HG03025 (cell line): ENCODE measurements around the gene ZEB1.
"Not testable (repeated sequence)": the region's sequence is repeated elsewhere in the genome, so short reads cannot be mapped to it uniquely, and the experiment has no call there.

ENCODE experiments used
- ATAC-seq: cut with Tn5 transposase; IDR thresholded peaks from one replicate; pipeline ENCODE4 v1.9.1; 2021; ENCODE audit warnings: mild to moderate bottlenecking, moderate library complexity; ENCODE audit not compliant: unreplicated experiment, low FRiP score

The ZEB1 gene

DNA sequence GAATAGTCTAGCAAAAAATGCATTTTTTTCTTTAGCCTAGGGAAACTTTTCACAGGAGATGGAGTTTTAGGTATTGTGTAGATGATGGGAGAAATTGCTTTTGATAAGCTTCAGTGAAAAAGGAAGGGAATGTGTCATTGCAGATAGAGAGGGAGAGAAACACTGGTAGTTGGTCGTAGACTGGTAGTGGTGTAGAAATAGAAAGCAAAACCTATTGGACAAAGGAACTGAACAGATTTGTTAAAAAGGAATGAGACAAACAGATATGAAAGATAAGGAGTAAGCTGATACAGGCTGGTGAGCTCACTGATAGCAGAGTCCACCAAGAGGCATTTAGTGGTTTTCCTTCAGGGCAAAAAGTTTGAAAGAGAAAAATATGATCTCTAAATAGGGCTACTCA lies 94.3 kb downstream of the ZEB1 start:
- ATAC-seq: no peak

DNA sequence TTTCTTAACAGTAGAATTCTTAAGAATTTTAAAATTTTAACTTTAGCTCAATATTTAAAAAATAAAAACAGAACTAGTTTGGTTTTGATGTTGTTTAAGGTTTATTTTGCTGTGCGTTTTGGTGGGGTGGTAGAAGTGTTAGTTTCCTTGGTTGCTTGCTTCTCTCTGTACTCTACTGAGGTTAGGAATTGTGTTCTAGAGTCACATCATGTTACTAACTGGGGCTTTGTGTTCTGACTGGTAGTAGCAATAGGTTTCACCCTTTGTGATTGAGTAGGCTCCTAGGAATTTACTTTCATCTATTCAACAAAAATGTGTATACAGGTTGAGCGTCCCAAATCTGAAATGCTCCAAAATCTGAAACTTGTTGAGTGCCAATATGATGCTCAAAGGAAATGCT lies 99.5 kb downstream of the ZEB1 start:
- no peak for ATAC-seq

DNA sequence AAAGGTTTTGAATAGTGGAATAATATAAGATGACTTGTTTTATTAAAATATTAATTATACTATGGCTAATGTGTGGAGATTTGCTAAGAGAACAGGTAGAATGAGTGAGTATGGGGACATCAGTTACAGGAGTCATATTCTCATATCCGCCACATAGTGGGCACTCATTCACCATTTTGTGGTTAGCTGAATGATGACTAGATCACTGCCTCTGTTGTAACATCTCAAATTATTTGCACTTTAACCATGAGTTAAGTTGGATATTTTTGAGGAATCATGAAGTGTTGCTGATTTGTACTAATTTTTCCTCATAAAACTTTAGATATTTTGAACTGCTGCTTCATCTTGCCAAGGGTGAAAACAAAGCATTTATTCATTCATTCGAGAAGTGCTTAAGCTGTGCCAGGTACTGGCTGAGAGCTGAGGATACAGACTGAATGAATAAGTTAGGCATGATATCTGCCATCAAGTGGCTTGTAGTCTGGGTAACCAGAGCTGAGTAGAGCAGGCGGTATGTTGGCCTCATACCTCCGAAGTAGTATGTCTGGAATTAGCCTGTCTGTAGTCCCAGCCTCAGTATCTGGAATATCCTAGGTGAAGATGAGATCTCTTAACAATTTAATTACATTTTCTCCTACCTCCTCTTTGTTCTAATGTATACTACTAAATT lies 100.5 kb downstream of the ZEB1 start:
- ATAC-seq: no peak

DNA sequence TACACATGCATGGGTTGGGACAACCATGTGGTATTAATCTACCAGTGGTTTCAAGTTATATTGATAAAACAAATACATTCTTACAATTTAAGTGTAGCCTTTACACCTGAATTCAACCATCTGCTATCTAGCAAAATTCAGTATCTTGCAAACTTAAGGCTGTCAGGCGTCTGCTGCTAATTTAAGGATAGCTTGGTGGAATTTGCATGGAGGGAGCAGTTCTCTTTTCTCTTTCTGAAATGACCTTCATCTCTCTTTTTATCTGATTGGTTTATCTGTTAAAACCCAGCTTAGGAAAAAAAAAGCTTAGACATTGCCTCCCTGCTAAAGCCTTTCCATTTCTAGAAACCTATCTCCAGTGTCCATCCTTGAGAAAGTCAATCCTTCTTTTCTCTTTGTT lies 102.3 kb downstream of the ZEB1 start:
- ATAC-seq: no peak

DNA sequence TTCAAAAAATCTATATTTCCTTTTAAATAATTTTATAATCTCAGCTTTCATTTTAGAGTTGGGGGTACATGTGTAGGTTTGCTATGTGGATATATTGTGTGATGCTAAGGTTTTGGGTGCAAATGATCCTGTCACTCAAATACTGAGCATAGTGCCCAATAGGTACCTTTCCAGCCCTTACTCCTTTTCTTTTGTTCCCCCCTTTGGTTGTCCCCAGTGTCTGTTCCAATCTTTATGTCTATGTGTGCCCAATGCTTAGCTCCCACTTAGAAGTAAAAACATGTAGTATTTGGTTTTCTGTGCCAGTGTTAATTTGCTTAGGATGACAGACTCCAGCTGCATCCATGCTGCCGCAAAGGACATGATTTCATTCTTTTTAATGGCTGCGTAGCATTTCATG lies 103.6 kb downstream of the ZEB1 start:
- no peak for ATAC-seq

DNA sequence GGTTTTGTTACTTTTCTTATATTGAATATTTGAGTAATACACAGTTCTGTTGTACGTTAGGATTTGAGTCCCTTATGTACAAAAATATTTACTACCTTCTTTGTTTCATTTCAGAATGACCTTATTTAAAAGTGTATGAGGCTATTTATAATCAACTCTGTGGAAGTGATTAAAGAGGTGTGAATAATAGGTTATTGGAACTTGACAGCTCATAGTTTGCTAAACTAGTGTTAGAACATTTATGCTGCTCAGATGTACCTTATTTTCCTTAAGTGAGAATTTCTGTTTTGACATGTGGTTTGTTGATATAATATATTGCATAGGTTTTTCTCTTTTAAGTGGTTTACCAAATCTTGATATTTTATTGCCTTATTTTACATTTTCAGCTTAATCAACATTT lies 105.5 kb downstream of the ZEB1 start:
- ATAC-seq: no peak

DNA sequence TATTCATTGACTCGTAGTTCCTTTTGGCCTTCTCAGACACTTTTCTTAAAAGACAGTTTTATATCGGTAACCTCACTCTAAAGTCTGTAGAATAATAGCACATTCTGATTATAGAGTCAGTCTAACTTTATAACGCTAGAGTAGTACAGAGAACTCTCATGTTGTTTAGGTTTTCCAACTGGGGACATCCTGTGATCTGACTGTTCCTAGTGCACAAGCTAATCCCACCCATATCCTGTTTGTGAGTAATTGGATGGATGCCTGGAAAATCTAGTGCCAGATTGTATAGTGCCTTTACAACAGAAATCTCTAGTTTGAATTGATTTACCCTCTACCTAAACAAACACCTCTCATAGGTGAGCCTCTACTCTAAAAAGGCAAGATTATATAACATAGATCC lies 107.4 kb downstream of the ZEB1 start:
- ATAC-seq: no peak

DNA sequence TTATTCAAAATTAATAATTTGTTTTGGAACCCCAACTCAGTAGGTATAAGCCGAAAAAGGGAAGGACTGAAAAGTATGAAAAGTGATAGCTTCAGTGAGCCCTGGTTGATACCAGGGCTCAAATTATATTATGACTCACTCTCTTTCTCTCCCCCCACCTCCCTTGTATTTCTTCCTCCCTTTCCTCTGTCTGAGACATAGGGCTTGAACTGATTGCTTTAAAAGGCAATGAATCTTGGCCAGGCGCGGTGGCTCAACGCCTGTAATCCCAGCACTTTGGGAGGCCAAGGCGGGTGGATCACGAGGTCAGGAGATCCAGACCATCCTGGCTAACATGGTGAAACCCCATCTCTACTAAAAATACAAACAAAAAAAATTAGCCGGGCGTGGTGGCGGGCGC lies 108.3 kb downstream of the ZEB1 start:
- ATAC-seq: not testable (repeated sequence)

DNA sequence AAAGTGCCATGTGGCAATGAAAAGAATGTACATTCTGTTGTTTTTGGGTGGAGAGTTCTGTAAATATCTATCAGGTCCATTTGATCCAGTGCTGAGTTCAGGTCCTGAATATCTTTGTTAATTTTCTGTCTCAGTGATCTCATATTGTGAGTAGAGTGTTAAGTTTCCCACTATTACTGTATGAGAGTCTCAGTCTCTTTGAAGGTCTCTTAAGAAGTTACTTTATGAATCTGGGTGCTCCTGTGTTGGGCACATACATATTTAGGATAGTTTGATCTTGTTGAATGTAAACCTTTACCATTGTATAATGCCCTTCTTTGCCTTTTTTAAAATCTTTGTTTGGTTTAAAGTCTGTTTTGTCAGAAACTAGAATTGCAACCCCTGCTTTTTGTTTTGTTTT lies 109.5 kb downstream of the ZEB1 start:
- ATAC-seq: not testable (repeated sequence)

DNA sequence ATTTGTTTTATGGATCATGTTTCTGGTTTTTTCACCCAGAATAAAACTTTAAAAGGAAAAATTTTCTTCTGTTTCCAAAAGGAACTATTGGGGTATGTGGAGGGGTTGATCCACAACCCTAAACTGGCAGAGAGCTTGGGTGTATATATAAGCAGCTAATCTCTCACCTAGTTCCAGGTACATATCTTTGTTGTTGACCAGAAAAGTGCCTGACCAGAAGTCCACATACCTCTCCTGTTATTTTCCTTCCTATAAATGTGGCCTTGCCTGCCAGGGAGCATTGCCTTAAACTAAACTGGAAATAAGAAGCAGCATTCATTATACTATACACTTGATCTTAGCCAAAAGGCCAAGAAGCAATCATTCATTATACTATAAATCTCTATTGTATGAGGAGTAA lies 112.0 kb downstream of the ZEB1 start:
- no peak for ATAC-seq

DNA sequence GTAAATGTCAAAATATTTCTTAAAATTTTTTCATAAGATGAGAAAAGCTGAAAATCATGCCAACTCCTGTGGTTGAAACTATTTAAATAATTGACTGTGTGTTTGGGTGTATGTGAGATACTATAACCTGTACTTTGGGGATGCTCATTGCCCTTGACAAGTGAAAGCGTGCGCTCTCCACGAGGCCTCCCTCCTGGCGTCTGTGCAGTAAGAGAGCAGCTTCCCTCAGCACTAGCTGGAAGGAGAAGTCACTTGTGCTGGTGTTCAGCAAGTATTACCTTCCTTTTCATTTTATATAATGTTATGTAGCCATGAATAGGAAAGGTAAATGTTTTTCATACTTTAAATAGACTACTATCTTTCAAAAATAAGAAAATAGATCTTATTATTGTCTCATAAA lies 118.9 kb downstream of the ZEB1 start:
- ATAC-seq: no peak

DNA sequence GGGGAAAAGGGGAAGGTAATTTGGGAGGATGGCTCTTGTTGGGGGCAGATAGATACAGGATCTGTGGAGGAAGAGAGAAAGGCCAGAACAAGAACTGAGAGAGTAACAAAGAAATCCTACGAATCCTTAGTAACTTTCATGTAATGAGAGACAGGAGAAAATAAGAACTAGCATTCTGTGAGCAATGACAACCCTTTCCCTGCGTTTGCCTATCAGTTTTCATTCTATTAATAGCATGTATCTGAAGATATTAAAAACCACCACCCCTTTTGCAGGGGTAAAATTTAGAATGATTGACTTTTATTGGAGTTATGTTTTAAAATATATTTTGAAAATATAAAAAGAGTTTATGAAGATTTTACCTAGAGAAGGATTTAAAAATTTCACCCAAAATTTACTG lies 132.8 kb downstream of the ZEB1 start:
- ATAC-seq: no peak

DNA sequence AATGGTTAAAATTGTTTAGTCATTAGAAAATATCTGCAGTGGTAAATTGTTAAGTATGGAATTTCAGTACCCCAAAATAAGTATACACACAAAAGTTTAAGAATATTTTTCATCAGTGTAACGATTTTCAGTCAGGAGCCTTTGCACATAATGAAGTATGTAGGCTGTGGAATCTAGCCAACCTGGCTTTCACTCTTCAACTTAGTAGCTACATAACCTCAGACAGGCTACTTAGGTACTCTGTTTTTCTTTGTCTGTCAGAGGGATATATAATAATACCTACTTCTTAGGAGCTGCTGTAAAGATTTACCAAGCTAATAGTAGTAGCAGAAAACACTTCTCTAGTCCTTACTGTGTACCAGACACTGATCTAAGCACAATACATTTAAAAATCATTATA lies 137.5 kb downstream of the ZEB1 start:
- ATAC-seq: no peak

DNA sequence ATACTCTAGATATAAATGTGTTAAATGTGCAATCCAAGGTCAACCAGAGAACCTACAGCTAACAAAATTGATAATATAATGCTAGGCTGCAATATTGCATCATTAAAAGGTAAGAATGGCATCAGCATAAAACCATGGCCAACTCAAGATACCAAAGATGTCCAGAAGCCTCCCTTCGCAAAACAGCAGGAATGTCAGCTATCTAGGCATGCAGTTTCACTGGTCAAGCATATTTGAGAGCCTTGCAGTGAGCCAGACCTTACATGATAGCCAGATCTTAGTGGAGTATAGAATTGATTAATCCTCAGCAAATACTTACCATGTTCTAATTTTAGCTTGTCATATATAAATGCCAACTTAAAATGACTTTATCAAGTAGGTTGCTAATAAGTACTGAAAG lies 138.8 kb downstream of the ZEB1 start:
- no peak for ATAC-seq

DNA sequence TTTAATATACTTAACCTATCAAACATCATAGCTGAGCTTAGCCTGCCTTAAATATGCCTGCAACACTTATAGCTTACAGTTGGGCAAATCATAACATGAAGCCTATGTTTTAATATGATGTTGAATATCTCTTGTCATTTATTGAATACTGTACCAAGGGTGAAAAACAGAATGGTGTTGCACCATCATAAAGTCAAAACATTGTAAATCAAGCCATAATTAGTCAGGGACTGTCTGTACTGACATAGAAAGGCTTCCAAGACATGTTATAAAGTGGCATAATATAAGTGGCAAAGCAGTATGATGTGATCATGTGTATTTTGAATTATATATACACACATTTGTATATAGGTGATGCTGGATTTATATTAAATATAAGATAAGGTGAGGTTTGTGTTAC lies 140.0 kb downstream of the ZEB1 start:
- ATAC-seq: no peak

DNA sequence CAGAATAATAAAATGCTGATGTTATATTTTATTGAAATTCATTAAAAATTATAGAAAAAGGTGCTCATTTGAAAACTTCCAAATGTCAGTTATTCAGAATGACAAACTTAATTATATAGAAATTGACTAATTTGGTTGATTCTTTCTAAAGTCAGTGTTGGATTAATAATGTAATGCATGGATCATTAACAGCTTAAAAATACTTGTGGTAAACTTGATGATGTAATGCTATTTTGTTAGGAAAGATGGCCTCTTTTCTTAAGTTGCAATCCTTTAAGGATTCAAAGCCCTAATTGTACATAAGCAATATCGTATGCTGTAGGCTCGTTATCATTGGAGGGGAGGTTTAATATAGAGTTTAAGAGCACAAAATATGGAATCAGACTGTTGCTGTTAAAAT lies 141.2 kb downstream of the ZEB1 start:
- ATAC-seq: no peak

DNA sequence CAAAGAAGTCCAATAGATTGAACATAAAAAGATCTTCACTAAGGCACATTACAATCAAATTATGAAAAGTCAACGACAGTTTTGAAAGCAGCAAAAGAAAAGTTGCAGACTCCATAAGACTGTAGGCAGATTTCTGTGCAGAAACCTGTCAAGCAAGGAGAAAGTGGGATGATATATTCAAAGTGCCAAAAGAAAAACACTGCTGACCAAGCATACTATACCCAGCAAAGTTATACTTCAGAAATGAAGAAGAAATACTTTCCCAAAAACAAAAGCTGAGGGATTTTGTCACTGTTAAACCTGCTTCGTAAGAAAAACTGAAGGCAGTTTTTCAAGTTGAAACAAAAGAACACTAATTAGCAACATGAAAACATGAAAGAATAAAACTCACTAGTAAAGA lies 145.5 kb downstream of the ZEB1 start:
- ATAC-seq: no peak

DNA sequence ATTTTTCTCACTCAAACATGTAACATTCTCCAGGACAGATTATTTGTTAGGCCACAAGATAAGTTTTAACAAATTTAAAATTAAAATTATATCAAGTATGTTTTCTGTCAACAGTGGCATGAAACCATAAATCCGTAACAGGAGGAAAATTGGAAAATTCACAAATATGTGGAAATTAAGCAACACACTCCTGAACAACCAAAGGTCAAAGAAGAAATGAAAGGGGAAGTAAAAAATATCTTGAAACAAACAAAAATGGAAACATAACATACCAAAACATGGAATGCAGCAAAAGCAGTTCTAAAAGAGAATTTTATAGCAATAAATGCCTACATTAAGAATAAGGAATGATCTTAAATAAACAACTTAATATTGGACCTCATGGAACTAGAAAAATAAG lies 147.3 kb downstream of the ZEB1 start:
- no peak for ATAC-seq

DNA sequence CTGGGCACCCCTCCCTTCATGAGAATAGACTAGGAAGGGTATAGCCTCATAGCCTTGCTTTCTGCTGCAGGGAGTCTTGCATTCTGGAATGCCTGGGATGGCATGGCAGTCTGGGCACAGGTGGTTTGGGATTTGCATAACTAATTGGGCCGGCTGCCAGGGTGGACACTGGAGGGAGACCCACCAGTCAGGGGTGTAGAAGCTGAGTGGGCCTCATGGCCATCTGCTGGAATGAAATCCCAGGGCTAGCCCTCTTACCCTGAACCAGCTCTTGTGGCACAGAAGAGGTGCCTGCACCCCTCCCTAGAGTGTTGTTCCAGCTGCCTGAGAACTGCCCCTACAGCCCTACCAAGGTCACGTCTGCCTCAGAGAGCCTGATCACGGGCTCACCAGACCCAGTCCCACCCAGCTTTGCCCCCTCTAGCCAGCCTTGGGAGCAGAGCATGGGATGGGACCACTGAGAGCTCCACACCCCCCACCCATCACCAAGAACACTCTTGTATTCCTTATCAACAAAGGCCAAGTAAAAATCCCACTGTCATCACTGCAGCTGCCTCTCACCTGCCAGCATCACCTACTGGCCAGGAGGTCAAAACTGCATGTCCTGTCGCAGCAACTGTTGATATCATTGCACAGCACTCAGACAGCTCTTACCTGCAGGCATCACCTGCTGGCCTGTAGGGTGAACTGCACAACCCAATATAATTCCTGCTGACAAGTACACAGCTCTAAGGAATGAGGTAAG lies 148.9 kb downstream of the ZEB1 start:
- no peak for ATAC-seq

DNA sequence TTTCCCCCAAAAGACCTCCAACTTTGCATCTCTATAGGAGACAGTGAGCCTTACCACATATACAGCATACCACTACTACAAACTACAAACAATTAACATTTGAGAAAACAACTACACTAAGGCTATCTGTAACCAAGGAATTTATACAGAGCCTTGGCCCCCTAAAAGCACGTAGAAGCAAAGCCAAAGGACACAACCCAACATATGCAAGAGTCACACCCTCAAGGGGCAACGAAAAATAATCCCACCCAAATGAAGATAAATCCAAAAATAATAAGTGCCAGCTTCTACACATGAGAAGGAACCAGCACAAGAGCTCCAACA lies 149.5 kb downstream of the ZEB1 start:
- ATAC-seq: no peak

DNA sequence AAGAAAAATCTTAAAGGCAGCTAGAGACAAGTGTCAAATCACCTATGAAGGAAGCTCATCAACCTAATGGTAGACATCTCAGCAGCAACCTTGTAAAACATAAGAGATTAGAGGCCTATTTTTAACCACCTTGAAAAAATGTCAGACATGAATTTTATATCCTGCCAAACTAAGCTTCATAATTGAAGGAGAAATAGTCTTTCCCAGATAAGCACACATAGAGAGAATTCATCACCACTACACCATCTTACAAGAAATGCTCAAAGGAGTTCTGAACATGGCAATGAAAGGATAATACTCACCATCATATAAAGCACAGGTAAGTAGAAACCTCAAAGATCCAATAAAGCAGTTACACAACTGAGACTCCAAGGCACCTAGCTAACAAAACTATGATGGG lies 156.5 kb downstream of the ZEB1 start:
- no peak for ATAC-seq

DNA sequence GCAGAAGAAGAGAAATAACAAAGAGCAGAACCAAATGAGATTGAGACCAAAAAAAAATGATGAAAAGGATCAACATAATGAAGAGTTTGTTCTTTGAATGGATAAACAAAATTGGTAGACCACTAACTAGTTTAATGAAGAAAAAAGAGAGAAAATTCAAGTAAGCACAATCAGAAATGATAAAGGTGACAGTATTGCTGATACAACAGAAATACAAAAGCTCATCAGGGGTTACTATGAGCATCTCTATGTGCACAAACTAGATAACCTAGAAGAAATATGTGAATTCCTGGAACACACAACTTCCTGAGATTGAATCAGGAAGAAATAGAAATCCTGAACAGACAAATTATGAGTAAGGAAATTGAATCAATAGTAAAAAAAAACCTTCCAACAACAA lies 157.1 kb downstream of the ZEB1 start:
- no peak for ATAC-seq

DNA sequence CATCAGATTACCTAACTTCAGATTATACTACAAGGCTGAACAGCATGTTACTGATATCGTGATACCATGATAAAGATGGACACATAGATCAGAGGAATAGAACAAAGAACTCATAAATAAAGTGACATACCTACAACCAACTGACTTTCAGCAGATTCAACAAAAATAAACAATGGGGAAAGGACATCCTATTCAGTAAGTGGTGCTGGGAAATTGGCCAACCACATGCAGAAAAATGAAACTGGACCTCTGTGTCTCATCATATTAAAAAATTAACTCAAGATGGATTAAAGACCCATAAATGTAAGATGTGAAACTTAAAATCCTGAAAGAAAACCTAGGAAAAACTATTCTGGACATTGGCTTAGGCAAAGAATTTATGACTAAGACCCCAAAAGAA lies 158.6 kb downstream of the ZEB1 start:
- ATAC-seq: no peak
